Mesothelial cell of epicardium (in vitro differentiated cells): Measurements from ENCODE around the gene TRPT1. TPM values are rescaled to one million over a fixed set of nuclear protein-coding genes. Genes with fewer than 3 reads are reported as not detected.

ENCODE experiments used
- DNase-seq, 2 experiments: peaks; one replicate each; pipeline ENCODE4 v3.0.0; 2021; ENCODE audit warnings: low spot score in 2 of 2; ENCODE audit not compliant: unreplicated experiment in 2 of 2
- H3K27ac Mint-ChIP-seq: 2 replicates; pipeline ENCODE4 v1.8.0; 2021; ENCODE audit warnings: mixed read lengths
- H3K27me3 Mint-ChIP-seq: 2 replicates; pipeline ENCODE4 v1.8.0; 2021; ENCODE audit warnings: low read depth, mixed read lengths
- H3K36me3 Mint-ChIP-seq: 2 replicates; pipeline ENCODE4 v1.8.0; 2021; ENCODE audit warnings: mixed read lengths
- H3K4me1 Mint-ChIP-seq: 2 replicates; pipeline ENCODE4 v1.8.0; 2021; ENCODE audit warnings: mixed read lengths
- H3K4me3 Mint-ChIP-seq: 2 replicates; pipeline ENCODE4 v1.8.0; 2021; ENCODE audit warnings: mild to moderate bottlenecking, moderate library complexity, mixed read lengths
- H3K9me3 Mint-ChIP-seq: 2 replicates; pipeline ENCODE4 v1.8.0; 2021; ENCODE audit warnings: mixed read lengths
- total RNA-seq: library from RNA; stranded (reverse); gene quantifications from 3 replicates; pipeline ENCODE4 v1.2.1, GENCODE V29; 2021
- TF ChIP-seq, protein P1 (sequence below): fragments of 200-600 bp; sonication (generic); IDR thresholded peaks from one replicate; pipeline ENCODE4 v1.5.0; 2021; ENCODE audit warnings: antibody characterized with exemption; ENCODE audit not compliant: unreplicated experiment

TRPT1 gene, protein sequence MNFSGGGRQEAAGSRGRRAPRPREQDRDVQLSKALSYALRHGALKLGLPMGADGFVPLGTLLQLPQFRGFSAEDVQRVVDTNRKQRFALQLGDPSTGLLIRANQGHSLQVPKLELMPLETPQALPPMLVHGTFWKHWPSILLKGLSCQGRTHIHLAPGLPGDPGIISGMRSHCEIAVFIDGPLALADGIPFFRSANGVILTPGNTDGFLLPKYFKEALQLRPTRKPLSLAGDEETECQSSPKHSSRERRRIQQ
- 38.9 to 41.1 TPM (median 40.9 TPM) in 3 replicates for total RNA-seq

DNA sequence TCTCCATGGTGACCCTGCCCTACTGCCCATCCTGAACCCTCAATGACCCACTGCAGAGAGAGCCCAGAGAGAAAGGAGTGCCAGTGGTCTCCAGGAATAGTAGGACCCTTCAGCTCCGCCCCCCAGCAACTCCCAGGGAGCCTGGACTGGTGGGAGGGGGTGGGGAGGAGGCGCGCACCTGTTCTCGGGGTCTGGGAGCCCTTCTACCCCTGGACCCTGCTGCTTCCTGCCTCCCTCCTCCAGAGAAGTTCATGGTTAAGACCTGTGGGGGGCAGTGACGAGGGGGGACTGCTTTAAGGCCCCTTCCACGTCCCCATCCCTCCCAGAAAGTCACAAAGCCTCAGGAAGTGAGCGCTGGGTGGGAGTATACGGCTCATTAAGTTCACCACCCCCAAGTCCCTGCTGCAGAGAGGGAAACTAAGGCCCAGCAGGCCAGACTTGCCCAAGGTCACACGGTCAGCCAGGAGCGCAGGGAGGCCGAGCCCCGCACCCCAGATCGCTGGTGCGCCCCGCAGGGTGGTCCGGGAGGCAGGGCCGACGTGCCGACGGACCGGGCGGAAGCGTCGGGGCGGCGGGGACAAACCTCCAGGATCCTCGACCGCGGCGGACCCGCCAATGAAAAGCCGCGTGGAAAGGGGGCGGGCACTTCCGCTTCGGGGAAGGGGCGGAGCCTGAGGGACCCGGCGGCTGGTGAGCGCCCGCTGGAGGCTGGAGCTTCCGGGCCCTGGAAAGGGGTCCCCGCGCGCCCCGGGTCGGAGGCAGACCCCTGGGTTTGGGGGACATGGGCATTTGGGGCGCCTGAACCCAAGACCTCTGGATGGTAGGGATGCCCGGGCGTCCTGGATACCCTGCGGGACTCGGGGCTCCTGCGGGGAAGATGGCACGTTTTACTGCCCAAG lies at the start of gene TRPT1, which contains the start of gene NUDT22:
TSS of gene TRPT1 (minus strand) at position 579 of the 899 bp plus-strand sequence. CDS start at position 253, 326 bp downstream.
TSS of gene NUDT22 (plus strand) at position 667 of the 899 bp plus-strand sequence. CDS start 379 bp downstream, outside the sequence.
- Mint-ChIP-seq H3K4me3 (peak within 1 kb of the TSS; percentile 81), H3K27ac (peak within 1 kb of the TSS; percentile 75), H3K9me3 (no peaks in the 10 kb centered on the region), H3K27me3 (no peaks in the 10 kb centered on the region), H3K4me1 (peaks cover 20% of the 10 kb centered on the region), H3K36me3 (no peaks in the 10 kb centered on the region)
- TF ChIP-seq, protein P1, sequence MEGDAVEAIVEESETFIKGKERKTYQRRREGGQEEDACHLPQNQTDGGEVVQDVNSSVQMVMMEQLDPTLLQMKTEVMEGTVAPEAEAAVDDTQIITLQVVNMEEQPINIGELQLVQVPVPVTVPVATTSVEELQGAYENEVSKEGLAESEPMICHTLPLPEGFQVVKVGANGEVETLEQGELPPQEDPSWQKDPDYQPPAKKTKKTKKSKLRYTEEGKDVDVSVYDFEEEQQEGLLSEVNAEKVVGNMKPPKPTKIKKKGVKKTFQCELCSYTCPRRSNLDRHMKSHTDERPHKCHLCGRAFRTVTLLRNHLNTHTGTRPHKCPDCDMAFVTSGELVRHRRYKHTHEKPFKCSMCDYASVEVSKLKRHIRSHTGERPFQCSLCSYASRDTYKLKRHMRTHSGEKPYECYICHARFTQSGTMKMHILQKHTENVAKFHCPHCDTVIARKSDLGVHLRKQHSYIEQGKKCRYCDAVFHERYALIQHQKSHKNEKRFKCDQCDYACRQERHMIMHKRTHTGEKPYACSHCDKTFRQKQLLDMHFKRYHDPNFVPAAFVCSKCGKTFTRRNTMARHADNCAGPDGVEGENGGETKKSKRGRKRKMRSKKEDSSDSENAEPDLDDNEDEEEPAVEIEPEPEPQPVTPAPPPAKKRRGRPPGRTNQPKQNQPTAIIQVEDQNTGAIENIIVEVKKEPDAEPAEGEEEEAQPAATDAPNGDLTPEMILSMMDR, result no peak
- DNase-seq, result peak; percentile 89 to 93

DNA sequence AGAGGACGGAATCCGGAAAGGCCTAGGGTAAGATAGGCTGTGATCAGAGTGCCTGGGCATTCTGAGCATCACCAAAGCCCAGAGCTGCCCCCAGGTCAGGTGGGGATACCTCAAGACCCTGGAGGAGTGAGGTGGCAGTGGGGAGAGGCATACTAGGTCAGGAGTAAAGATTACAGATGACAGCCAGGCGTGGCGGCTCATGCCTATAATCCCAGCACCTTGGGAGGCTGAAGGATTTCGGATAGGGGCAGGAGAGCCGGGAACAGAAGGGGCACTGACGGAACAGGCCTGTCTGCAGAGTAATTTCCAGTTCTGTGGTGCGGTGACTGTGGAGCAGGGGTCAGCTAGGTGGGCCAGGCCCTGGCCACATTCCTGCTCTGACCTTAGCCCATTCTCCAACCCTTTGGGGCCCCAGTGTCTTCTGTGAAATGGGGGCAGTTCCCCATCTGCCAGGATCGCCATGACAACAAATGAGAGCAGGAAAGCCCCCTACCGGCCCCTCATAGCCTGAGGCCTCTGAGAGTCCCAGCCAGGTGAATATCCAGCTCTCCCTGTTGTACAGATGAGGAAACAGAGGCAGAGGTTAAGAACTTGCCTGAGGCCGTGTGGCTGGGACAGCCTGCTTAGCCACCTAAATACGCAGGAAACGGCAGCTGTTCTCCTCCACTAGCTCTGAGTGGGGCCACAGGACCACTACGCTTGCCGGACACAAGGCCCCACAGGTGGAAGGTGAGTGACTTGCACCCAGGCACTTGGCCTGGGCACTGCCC lies 49.2 kb upstream of the TRPT1 start:
- Mint-ChIP-seq H3K4me1 (peaks cover 4% of the 10 kb centered on the region), H3K27me3 (no peaks in the 10 kb centered on the region), H3K36me3 (peaks cover 3% of the 10 kb centered on the region), H3K27ac (no peak overlapping the region), H3K9me3 (no peaks in the 10 kb centered on the region), H3K4me3 (no peak overlapping the region)
- DNase-seq, result no peak
- TF ChIP-seq, protein P1, result no peak

DNA sequence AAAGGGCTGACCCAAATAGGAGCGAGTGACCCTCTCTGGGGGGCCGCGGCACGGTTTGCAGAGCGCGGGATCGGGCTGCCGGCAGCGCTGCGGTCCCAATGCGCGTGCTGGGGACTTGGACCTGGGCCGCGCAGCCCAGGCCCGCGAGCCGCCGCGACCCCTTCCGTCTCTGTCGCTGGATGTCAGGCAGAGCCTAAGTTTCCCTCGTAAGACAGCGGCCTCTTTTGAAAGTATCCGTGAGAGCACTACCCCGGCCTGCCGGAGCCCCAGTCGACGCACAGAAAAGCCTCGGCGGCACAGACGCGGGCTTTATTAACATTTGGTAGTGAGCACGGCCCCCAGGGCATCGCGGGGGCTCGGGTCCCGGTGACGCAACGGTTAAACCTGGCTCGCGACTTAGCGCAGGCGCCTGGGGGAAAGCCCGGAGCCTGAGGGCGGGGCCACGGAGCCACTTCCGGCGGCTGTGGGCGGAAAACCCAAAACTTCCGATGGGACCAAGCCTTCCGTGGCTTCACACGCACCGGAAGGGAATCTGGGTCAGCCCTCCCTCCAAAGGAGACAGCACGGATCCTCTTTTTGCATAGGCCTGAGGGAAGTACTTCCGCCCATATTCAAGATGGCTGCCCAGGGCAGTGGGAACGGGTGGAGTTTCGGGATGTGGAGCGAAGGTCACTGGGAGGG lies 43.7 kb upstream of the TRPT1 start:
- H3K27ac Mint-ChIP-seq, result peak overlapping the region; percentile 100
- TF ChIP-seq, protein P1, result no peak
- no peaks in the 10 kb centered on the region for H3K9me3 Mint-ChIP-seq
- peak; percentile 91 to 97 for DNase-seq
- H3K36me3 Mint-ChIP-seq, result peaks cover 5% of the 10 kb centered on the region
- H3K4me1 Mint-ChIP-seq, result peaks cover 17% of the 10 kb centered on the region
- peak overlapping the region; percentile 96 for H3K4me3 Mint-ChIP-seq
- H3K27me3 Mint-ChIP-seq, result no peaks in the 10 kb centered on the region

DNA sequence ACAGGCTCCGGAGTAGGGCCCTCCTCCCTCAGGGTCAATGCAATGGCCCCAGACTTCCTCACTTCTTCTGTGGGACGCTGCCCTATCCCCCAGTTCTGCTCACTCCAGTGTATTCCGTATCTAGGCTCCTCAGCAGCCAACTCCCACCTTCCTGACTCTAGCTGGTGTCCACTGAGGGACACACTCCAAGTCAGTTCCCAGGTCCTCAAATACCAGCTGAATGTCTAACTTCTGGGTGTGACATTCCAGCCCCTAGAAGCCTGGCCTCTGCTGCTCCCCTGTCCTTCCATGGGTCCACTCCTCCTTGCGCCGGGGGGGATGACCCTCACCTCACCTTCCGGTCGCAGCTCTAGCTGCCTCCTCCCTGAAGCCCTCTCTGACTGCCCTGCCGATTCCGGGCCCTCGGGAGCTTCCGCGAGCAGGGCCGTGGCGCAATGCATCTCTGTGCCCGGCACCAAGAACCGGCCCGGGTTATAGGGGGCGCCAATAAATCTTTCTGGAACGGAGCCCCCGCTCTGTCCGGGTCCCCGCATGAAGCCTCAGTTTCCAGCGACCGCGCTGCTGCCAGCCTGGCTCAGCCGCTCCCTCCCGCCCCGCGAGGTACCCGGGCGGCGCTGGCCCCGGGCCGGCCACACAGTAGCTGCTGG lies 43.0 kb upstream of the TRPT1 start:
- H3K4me3 Mint-ChIP-seq, result peak overlapping the region; percentile 96
- no peak for DNase-seq
- no peaks in the 10 kb centered on the region for H3K27me3 Mint-ChIP-seq
- H3K36me3 Mint-ChIP-seq, result peaks cover 5% of the 10 kb centered on the region
- TF ChIP-seq, protein P1, result no peak
- H3K4me1 Mint-ChIP-seq, result peaks cover 24% of the 10 kb centered on the region
- no peaks in the 10 kb centered on the region for H3K9me3 Mint-ChIP-seq
- H3K27ac Mint-ChIP-seq, result peak overlapping the region; percentile 100
